ENCODE measurements around the gene ITCH. TPM values are rescaled to one million over a fixed set of nuclear protein-coding genes. Genes with fewer than 3 reads are reported as not detected.
"Not testable (repeated sequence)": the region's sequence is repeated elsewhere in the genome, so short reads cannot be mapped to it uniquely, and the experiment has no call there.

The ITCH gene
- total RNA-seq, 2 donors from 2014 or later, result 45.4 to 89.2 TPM

DNA sequence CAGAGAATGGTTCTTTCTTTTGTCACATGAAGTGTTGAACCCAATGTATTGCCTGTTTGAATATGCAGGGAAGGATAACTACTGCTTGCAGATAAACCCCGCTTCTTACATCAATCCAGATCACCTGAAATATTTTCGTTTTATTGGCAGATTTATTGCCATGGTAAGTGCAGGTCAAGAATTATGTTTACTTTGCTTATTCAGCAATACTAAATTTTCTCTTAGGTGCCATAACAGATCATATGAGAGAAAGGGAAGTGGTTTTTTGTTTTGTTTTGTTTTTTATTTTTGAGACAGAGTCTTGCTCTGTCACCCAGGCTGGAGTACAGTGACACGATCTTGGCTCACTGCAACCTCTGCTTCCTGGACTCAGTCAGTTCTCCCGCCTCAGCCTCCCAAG, 116.6 kb downstream of the ITCH start:
- intact Hi-C loops (cut with DNase I), result no loop called here
- 90% methylated on average over 4 of the region's 4 CpGs for WGBS
- H3K36me3 ChIP-seq, result no peaks in the 10 kb centered on the region

DNA sequence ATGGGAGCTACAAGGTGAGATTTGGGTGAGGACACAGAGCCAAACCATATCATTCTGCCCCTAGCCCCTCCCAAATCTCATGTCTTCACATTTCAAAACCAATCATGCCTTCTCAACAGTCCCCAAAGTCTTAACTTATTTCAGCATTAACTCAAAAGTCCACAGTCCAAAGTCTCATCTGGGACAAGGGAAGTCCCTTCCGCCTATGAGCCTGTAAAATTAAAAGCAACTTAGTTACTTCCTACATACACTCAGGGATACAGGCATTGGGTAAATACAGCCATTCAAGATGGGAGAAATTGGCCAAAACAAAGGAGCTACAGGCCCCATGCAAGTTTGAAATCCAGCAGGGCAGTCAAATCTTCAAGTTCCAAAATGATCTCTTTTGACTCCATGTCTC, 119.1 kb downstream of the ITCH start:
- DNase-seq (ENCODE audit: low spot score); H3K4me3 ChIP-seq; H3K36me3 ChIP-seq; H3K27ac ChIP-seq; H3K27me3 ChIP-seq (replicated peaks; ENCODE audit: insufficient read depth); H3K9me3 ChIP-seq; intact Hi-C loops (cut with DNase I); H3K4me1 ChIP-seq (replicated peaks): not testable (repeated sequence)
- 100% methylated on average over 1 of the region's 1 CpG for WGBS

More for the DNA sequence above, 116.6 kb downstream of the ITCH start:
- Histone ChIP-seq H3K4me3 (no peak overlapping the region), H3K27ac (no peak overlapping the region), H3K27me3 (replicated peaks; ENCODE audit: insufficient read depth) (no peaks in the 10 kb centered on the region), H3K4me1 (replicated peaks) (no peaks in the 10 kb centered on the region), H3K9me3 (no peaks in the 10 kb centered on the region)
- no peak for DNase-seq (ENCODE audit: low spot score)
- TF ChIP-seq, protein P1, sequence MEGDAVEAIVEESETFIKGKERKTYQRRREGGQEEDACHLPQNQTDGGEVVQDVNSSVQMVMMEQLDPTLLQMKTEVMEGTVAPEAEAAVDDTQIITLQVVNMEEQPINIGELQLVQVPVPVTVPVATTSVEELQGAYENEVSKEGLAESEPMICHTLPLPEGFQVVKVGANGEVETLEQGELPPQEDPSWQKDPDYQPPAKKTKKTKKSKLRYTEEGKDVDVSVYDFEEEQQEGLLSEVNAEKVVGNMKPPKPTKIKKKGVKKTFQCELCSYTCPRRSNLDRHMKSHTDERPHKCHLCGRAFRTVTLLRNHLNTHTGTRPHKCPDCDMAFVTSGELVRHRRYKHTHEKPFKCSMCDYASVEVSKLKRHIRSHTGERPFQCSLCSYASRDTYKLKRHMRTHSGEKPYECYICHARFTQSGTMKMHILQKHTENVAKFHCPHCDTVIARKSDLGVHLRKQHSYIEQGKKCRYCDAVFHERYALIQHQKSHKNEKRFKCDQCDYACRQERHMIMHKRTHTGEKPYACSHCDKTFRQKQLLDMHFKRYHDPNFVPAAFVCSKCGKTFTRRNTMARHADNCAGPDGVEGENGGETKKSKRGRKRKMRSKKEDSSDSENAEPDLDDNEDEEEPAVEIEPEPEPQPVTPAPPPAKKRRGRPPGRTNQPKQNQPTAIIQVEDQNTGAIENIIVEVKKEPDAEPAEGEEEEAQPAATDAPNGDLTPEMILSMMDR (IDR thresholded peaks at IDR 0.05), result no peak
- TF ChIP-seq POLR2A (IDR thresholded peaks at IDR 0.05) (no peak), POLR2AphosphoS5 (IDR thresholded peaks at IDR 0.05) (no peak)

DNA sequence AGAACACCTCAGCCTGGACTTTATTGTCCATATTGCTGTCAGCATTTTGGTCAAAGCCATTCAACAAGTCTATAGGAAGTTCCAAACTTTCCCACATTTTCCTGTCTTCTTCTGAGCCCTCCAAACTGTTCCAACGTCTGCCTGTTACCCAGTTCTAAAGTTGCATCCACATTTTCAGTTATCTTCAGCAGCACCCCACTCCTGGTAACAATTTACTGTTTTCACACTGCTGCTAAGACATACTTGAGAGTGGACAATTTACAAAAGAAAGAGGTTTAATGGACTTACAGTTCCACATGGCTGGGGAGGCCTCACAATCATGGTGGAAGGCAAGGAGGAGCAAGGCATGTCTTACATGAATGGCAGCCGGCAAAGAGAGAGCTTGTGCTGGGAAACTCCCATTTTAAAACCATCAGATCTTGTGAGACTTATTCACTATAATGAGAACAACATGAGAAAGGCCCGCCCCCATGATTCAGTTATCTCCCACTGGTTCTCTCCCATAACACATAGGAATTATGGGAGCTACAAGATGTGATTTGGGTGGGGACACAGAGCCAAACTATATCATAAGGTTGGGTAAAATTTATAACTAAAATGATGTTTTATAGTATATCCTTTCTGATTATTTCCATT, 120.6 kb downstream of the ITCH start:
- H3K27me3 ChIP-seq (replicated peaks; ENCODE audit: insufficient read depth); H3K27ac ChIP-seq; DNase-seq (ENCODE audit: low spot score); H3K4me3 ChIP-seq; H3K4me1 ChIP-seq (replicated peaks); intact Hi-C loops (cut with DNase I); H3K9me3 ChIP-seq; H3K36me3 ChIP-seq: not testable (repeated sequence)
- 97% methylated on average over 3 of the region's 3 CpGs for WGBS

DNA sequence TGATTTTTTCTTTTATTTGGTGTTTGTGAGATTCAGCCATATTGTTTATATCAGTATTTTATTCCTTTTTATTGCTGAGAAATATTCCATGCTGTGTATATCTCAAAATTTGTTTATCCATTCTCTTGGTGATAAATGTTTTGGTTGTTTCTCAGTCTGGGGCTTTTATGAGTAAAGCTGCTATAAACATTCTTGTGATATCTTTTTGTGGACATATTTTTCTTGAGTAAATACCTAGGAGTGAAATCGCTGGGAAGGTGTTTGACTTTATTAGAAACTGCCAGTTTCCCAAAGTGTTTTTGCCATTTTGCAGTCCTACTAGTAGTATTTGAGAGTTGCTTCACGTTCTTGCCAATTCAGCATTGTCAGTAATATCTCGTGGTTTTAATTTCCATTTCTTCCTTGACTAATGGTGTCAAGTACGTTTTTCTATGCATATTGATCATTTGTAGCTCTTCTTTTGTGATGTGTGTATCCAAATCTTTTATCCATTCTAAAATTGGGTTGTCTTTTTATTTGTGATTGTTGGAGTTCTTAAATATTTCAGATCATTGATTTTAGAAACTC, 122.1 kb downstream of the ITCH start:
- Histone ChIP-seq H3K9me3 (no peaks in the 10 kb centered on the region), H3K36me3 (no peaks in the 10 kb centered on the region), H3K27me3 (replicated peaks; ENCODE audit: insufficient read depth) (no peaks in the 10 kb centered on the region), H3K27ac (no peak overlapping the region), H3K4me3 (no peak overlapping the region), H3K4me1 (replicated peaks) (no peaks in the 10 kb centered on the region)
- whole genome bisulfite sequencing, result 75% methylated on average over 4 of the region's 4 CpGs
- DNase-seq (ENCODE audit: low spot score), result no peak
- TF ChIP-seq POLR2AphosphoS5 (IDR thresholded peaks at IDR 0.05), result no peak
- no peak for TF ChIP-seq POLR2A (IDR thresholded peaks at IDR 0.05)
- intact Hi-C loops (cut with DNase I), result no loop called here

DNA sequence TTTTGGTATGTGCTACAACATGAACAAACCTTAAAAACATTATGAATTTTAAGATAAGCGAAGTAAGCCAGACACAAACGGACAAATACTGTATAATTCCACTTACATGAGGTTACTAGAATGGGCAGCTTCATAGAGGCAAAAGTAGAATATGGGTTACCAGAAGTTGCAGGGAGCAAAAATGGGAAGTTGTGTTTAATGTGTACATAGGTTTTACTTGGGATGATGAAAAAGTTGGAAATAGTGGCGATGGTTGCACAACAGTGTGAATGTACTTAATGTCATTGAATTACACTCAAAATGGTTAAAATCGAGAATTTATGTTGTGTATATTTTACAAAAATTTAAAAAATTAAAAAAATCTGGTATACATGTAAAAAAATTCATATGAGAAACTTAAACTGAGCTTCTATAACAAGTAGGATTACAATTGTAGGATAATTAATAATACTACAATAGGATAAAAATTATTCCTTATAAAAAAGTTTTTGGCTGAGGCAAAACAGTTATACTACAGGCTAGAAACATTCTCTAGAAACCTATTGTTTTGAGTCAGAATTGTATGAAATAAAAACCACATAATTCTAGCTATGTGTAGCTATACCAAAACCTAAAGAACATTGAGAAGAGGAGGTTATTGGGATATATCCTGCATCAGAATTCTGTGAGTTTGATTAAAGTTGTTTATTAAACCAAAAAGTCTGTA, 128.3 kb downstream of the ITCH start:
- intact Hi-C loops (cut with DNase I), result no loop called here
- no peak overlapping the region for H3K4me3 ChIP-seq
- H3K36me3 ChIP-seq, result no peaks in the 10 kb centered on the region
- H3K27ac ChIP-seq, result no peak overlapping the region
- no peak for DNase-seq (ENCODE audit: low spot score)
- 96% methylated on average over 4 of the region's 4 CpGs for WGBS
- TF ChIP-seq POLR2A (IDR thresholded peaks at IDR 0.05) (no peak), POLR2AphosphoS5 (IDR thresholded peaks at IDR 0.05) (no peak)
- TF ChIP-seq, protein P1 (IDR thresholded peaks at IDR 0.05), result no peak
- H3K27me3 ChIP-seq (replicated peaks; ENCODE audit: insufficient read depth), result no peaks in the 10 kb centered on the region
- H3K4me1 ChIP-seq (replicated peaks), result no peaks in the 10 kb centered on the region
- H3K9me3 ChIP-seq, result no peaks in the 10 kb centered on the region

DNA sequence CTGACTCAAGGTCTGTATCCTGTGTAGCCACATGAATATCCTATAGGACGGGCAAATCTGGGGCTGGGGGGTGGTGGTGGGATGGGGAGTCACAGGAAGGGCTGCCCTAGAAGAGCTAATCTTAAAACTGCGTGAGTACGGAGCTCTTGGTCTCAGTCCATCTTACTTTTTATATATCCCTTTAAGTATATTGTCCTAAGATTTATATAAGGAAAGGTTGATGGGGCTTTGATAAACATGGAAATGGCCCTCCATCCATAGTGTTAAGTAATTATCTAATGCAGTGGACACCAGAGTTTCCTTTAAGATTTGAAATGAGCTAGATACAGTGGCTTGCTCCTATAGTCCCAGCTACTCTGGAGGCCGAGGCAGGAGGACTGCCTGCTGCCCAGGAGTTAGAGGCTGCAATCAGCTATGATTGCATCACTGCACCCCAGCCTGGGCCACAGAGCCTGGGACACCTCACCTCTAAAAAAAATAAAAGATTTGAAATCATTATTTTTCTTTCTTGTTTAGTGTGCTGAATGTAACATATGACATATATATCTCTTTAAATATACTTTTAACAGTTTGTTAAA, 128.9 kb downstream of the ITCH start:
- intact Hi-C loops (cut with DNase I), result no loop called here
- Histone ChIP-seq H3K36me3 (no peaks in the 10 kb centered on the region), H3K27me3 (replicated peaks; ENCODE audit: insufficient read depth) (no peaks in the 10 kb centered on the region), H3K9me3 (no peaks in the 10 kb centered on the region), H3K4me1 (replicated peaks) (no peaks in the 10 kb centered on the region), H3K27ac (no peak overlapping the region), H3K4me3 (no peak overlapping the region)
- DNase-seq (ENCODE audit: low spot score), result no peak
- no peak for TF ChIP-seq POLR2A (IDR thresholded peaks at IDR 0.05)
- TF ChIP-seq POLR2AphosphoS5 (IDR thresholded peaks at IDR 0.05), result no peak
- TF ChIP-seq, protein P1 (IDR thresholded peaks at IDR 0.05), result no peak
- 91% methylated on average over 4 of the region's 4 CpGs for WGBS

All from prostate gland (tissue), 2 donors.